Measurements from ENCODE around the gene NLGN3. TPM values are rescaled to one million over a fixed set of nuclear protein-coding genes. Genes with fewer than 3 reads are reported as not detected.

The NLGN3 gene
- polyA plus RNA-seq, 2 of the 4 experiments (the other 2 are of a cell fraction), result 0.84 to 1.00 TPM

- no peak overlapping the region for H3K4me3 ChIP-seq
- FAIRE-seq, result no peak
- ChIA-PET POLR2A (no interaction called here), CTCF (no interaction called here)
- H3K9me3 ChIP-seq, result no peaks in the 10 kb centered on the region
- no peak overlapping the region for H3K27ac ChIP-seq
- ATAC-seq, result no peak
- no peak for TF ChIP-seq PHF8 (IDR thresholded peaks at IDR 0.05; ENCODE audit: borderline replicate concordance, low read depth)
- no peak for TF ChIP-seq CHD4 (IDR thresholded peaks at IDR 0.05; ENCODE audit: borderline replicate concordance)
- TF ChIP-seq HOXB13 (CRISPR knock-in tag; IDR thresholded peaks at IDR 0.05; ENCODE audit: low read depth), result no peak
- TF ChIP-seq, protein P1, sequence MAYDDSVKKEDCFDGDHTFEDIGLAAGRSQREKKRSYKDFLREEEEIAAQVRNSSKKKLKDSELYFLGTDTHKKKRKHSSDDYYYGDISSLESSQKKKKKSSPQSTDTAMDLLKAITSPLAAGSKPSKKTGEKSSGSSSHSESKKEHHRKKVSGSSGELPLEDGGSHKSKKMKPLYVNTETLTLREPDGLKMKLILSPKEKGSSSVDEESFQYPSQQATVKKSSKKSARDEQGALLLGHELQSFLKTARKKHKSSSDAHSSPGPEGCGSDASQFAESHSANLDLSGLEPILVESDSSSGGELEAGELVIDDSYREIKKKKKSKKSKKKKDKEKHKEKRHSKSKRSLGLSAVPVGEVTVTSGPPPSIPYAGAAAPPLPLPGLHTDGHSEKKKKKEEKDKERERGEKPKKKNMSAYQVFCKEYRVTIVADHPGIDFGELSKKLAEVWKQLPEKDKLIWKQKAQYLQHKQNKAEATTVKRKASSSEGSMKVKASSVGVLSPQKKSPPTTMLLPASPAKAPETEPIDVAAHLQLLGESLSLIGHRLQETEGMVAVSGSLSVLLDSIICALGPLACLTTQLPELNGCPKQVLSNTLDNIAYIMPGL (CRISPR knock-in tag; IDR thresholded peaks at IDR 0.05; ENCODE audit: borderline replicate concordance), result no peak
- no peak for TF ChIP-seq HOXB5 (CRISPR knock-in tag; IDR thresholded peaks at IDR 0.05)
- TF ChIP-seq ZC3H11A (IDR thresholded peaks at IDR 0.05), result no peak
- no peak for TF ChIP-seq CHD2 (IDR thresholded peaks at IDR 0.05; ENCODE audit: low read length, partially characterized antibody)
- TF ChIP-seq TFCP2L1 (CRISPR knock-in tag; IDR thresholded peaks at IDR 0.05), result no peak
- no peak for TF ChIP-seq KDM5A (IDR thresholded peaks at IDR 0.05)
- TF ChIP-seq ZFP36 (IDR thresholded peaks at IDR 0.05; ENCODE audit: borderline replicate concordance, partially characterized antibody), result no peak
- no peak for TF ChIP-seq MYC (IDR thresholded peaks at IDR 0.05; ENCODE audit: borderline replicate concordance, low read length)
- no peak for TF ChIP-seq EP300 (IDR thresholded peaks at IDR 0.05)
- no peak for TF ChIP-seq RNF2 (IDR thresholded peaks at IDR 0.05; ENCODE audit: borderline replicate concordance, low read depth)
- no peak for TF ChIP-seq POLR2A (IDR thresholded peaks at IDR 0.05; ENCODE audit: low read length)
- TF ChIP-seq, protein P2, sequence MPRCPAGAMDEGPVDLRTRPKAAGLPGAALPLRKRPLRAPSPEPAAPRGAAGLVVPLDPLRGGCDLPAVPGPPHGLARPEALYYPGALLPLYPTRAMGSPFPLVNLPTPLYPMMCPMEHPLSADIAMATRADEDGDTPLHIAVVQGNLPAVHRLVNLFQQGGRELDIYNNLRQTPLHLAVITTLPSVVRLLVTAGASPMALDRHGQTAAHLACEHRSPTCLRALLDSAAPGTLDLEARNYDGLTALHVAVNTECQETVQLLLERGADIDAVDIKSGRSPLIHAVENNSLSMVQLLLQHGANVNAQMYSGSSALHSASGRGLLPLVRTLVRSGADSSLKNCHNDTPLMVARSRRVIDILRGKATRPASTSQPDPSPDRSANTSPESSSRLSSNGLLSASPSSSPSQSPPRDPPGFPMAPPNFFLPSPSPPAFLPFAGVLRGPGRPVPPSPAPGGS (IDR thresholded peaks at IDR 0.05), result no peak
- TF ChIP-seq JUNB (IDR thresholded peaks at IDR 0.05), result no peak
- WGBS (ENCODE audit: missing lambda C conversion rate), result 57% methylated on average over 6 of the region's 7 CpGs
- no peak for DNase-seq (ENCODE audit: low read depth in 1 of 2, low spot score in 1 of 2)
- H3K4me1 ChIP-seq, result peaks cover 2% of the 10 kb centered on the region; the same call in 1 of the 3 replicates
- H3K4me2 ChIP-seq, result no peak overlapping the region
Measured at GRCh38 chrX:71151366-71151765, 6.7 kb downstream of the NLGN3 start.

DNA sequence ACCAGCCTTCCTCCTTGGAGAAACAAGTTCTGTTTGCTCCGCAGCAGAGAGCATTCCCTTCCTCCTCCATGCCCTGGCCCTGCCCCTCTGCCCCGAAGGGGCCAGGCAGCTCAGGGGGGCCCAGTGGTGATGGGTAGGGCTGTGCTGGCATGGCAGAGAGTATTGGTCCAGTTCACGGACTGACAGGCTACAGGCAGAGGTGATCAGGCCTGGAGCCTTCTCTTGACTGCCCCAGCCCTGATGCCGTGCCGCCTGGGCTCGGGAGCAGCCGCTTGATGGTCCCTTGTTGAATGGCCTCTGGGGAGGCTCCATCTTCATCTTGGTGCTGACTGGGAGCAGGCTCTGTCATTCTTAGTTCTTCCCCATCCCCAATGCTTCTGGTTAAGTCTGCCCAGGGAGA, 9.6 kb downstream of the NLGN3 start:
- 100% methylated on average over 3 of the region's 7 CpGs for WGBS (ENCODE audit: missing lambda C conversion rate)
- ChIA-PET CTCF (no interaction called here), POLR2A (no interaction called here)
- no peak for DNase-seq (ENCODE audit: low read depth in 1 of 2, low spot score in 1 of 2)
- Histone ChIP-seq H3K4me3 (no peak overlapping the region), H3K27ac (no peak overlapping the region), H3K9me3 (no peaks in the 10 kb centered on the region), H3K4me1 (no peaks in the 10 kb centered on the region), H3K4me2 (no peak overlapping the region)
- no peak for TF ChIP-seq MAZ (IDR thresholded peaks at IDR 0.05; ENCODE audit: borderline replicate concordance, low read depth, low read length)
- no peak for TF ChIP-seq TP53 (CRISPR knock-in tag; IDR thresholded peaks at IDR 0.05)
- no peak for TF ChIP-seq HDAC2 (IDR thresholded peaks at IDR 0.05)
- TF ChIP-seq HOXB5 (CRISPR knock-in tag; IDR thresholded peaks at IDR 0.05), result no peak
- no peak for TF ChIP-seq ELK1 (IDR thresholded peaks at IDR 0.05; ENCODE audit: low read depth, low read length)
- TF ChIP-seq, protein P3, sequence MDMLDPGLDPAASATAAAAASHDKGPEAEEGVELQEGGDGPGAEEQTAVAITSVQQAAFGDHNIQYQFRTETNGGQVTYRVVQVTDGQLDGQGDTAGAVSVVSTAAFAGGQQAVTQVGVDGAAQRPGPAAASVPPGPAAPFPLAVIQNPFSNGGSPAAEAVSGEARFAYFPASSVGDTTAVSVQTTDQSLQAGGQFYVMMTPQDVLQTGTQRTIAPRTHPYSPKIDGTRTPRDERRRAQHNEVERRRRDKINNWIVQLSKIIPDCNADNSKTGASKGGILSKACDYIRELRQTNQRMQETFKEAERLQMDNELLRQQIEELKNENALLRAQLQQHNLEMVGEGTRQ (IDR thresholded peaks at IDR 0.05), result no peak
- no peak for TF ChIP-seq TFCP2L1 (CRISPR knock-in tag; IDR thresholded peaks at IDR 0.05)
- no peak for TF ChIP-seq RCOR1 (IDR thresholded peaks at IDR 0.05; ENCODE audit: low read depth, low read length)
- TF ChIP-seq, protein P4, sequence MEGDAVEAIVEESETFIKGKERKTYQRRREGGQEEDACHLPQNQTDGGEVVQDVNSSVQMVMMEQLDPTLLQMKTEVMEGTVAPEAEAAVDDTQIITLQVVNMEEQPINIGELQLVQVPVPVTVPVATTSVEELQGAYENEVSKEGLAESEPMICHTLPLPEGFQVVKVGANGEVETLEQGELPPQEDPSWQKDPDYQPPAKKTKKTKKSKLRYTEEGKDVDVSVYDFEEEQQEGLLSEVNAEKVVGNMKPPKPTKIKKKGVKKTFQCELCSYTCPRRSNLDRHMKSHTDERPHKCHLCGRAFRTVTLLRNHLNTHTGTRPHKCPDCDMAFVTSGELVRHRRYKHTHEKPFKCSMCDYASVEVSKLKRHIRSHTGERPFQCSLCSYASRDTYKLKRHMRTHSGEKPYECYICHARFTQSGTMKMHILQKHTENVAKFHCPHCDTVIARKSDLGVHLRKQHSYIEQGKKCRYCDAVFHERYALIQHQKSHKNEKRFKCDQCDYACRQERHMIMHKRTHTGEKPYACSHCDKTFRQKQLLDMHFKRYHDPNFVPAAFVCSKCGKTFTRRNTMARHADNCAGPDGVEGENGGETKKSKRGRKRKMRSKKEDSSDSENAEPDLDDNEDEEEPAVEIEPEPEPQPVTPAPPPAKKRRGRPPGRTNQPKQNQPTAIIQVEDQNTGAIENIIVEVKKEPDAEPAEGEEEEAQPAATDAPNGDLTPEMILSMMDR (IDR thresholded peaks at IDR 0.05), result no peak
- TF ChIP-seq MAFK (IDR thresholded peaks at IDR 0.05; ENCODE audit: partially characterized antibody), result no peak
- TF ChIP-seq RFX5 (IDR thresholded peaks at IDR 0.05), result no peak
- no peak for TF ChIP-seq KDM1A (IDR thresholded peaks at IDR 0.05; ENCODE audit: low read depth)
- TF ChIP-seq BHLHE40 (IDR thresholded peaks at IDR 0.05; ENCODE audit: low read depth, low read length), result no peak
- TF ChIP-seq SMC3 (IDR thresholded peaks at IDR 0.05), result no peak
- TF ChIP-seq POLR2AphosphoS2 (conservative IDR thresholded peaks at IDR 0.05; ENCODE audit: low read length), result no peak
- no peak for TF ChIP-seq CBX2 (IDR thresholded peaks at IDR 0.05; ENCODE audit: borderline replicate concordance, low read depth)
- TF ChIP-seq CEBPB (IDR thresholded peaks at IDR 0.05), result no peak
- TF ChIP-seq RAD21 (conservative IDR thresholded peaks at IDR 0.05 in 1 of 2, IDR thresholded peaks at IDR 0.05 in 1 of 2), result no peak
- no peak for TF ChIP-seq POLR2A (IDR thresholded peaks at IDR 0.05; ENCODE audit: low read length)
- peak in 1 of 2 experiments; percentile 31; a peak in 2 of 6 replicates for ATAC-seq
- FAIRE-seq, result no peak
